Fibroblast of mammary gland (primary cell): ENCODE data around the gene LDB2.

Experiments
- DNase-seq: peaks from one replicate; pipeline ENCODE4 v3.0.0-alpha.2; 2010; ENCODE audit warnings: low read depth
- H3K4me3 ChIP-seq: 2 replicates; pipeline ENCODE4 v1.5.1; 2011; ENCODE audit warnings: low read depth, mild to moderate bottlenecking, low read length, moderate library complexity; ENCODE audit not compliant: control insufficient read depth
- TF ChIP-seq, protein P1 (sequence below): conservative IDR thresholded peaks from 2 replicates; pipeline ENCODE4 v1.5.1; 2011; ENCODE audit warnings: low read depth, low read length, inconsistent platforms; ENCODE audit not compliant: control insufficient read depth, insufficient read depth

The LDB2 gene

DNA sequence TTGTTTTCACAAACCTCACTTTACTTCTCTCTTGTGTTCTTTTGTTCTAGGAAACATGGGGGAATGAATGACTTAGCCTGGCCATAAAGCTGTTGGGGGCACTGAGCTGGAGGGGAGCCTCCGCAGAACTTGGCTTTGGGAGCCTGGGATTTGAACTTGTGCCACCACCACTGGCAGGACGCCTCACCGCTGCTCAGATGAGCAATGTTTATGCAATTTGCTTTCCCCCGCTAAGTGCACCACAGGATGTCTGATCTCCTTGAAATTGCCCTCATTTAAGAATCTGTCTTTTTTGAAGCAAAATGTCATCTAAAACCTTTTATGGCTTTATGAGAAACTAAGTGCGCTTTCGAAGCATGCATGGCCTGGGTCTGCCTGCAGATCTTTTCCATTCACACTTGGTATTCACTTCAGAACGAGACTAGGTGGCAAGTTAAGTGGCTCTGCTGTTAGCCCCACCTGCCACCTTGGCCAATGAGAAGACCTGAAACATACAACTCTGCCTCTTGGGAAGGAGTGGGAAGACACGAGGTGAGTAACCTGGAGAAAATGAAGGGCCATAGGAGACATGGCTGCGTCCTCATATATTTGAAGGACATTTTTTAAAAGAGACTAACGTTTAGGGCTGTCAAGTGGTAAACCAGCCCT, 119.3 kb downstream of the LDB2 start:
- H3K4me3 ChIP-seq = no peak overlapping the region
- TF ChIP-seq, protein P1, sequence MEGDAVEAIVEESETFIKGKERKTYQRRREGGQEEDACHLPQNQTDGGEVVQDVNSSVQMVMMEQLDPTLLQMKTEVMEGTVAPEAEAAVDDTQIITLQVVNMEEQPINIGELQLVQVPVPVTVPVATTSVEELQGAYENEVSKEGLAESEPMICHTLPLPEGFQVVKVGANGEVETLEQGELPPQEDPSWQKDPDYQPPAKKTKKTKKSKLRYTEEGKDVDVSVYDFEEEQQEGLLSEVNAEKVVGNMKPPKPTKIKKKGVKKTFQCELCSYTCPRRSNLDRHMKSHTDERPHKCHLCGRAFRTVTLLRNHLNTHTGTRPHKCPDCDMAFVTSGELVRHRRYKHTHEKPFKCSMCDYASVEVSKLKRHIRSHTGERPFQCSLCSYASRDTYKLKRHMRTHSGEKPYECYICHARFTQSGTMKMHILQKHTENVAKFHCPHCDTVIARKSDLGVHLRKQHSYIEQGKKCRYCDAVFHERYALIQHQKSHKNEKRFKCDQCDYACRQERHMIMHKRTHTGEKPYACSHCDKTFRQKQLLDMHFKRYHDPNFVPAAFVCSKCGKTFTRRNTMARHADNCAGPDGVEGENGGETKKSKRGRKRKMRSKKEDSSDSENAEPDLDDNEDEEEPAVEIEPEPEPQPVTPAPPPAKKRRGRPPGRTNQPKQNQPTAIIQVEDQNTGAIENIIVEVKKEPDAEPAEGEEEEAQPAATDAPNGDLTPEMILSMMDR = no peak
- DNase-seq = peak; percentile 73

DNA sequence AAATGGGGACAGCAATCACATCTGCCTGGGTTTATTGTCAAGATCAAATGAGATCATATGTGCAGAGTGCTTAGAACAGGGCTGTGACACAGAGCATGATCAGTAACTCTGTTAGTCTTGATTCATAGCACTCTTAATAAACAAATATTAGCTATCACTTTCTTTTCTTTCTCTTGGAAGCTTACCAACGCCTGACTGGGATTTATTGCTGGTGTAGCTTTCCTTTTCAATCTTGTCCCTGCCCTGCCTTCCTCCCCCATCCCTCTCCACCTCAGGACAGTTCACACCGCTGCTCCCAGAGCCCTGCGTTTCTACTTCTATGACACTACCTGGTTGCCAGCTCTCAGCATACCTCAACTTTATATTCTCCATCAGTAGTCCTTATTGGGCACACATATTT, 120.7 kb downstream of the LDB2 start:
- DNase-seq = no peak
- no peak overlapping the region for H3K4me3 ChIP-seq
- TF ChIP-seq, protein P1 = no peak

DNA sequence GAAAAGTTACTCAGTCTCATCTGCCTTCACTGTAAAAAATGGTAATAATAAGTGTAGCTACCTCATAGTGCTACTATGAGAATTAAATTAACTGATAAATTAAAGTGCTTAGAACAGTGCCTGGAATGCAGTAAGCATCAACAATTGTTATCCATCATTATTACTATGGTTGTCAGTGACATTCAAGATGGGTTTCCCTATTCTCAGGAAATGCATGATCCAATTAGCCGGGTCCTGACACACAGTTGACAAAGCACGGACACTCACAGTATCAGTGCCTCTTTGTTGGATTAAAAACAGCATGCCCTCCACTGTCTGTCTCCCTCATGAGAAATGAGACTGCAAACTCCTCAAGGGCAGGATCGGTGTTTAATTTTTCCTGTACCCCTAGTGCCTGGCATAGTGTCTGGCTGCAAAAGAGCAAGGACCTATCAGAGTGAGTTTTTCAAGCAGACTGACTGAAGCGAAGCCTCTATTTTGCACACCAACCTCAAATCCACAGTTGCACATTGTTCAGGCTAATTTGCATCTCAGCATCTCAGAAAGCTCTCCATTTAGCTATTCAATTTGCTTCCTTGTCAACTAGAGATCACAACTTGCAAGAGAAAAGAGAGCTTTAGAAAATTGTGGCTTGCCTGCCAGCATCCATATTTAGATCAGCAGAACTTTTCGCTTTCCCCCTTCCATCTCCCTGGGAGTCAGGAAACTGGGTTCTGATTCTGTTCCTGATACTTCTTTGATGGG, 122.9 kb downstream of the LDB2 start:
- H3K4me3 ChIP-seq = no peak overlapping the region
- TF ChIP-seq, protein P1 = no peak
- DNase-seq = no peak

DNA sequence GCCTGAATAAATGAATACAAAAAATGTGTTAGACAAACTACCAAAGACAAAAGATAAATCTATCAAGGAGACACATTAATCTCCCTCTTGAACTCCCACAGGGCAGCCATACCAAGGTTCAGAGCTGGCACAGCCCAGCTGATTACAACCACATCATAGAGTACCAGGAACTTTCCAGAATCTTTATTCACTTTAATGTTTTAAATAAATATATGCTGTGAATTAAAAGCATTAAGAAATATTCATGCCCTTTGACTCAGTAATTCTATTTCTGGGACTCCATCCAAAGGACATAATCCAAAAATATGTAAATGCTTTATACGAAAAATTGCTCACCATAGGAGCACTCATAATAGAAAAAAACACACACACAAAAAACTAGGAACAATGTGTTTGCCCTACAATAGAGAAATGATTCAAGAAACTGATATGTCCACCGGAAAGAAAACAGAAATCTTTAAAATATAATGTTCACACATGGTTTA, 126.0 kb downstream of the LDB2 start:
- DNase-seq = peak; percentile 25
- H3K4me3 ChIP-seq = no peak overlapping the region
- TF ChIP-seq, protein P1 = no peak

DNA sequence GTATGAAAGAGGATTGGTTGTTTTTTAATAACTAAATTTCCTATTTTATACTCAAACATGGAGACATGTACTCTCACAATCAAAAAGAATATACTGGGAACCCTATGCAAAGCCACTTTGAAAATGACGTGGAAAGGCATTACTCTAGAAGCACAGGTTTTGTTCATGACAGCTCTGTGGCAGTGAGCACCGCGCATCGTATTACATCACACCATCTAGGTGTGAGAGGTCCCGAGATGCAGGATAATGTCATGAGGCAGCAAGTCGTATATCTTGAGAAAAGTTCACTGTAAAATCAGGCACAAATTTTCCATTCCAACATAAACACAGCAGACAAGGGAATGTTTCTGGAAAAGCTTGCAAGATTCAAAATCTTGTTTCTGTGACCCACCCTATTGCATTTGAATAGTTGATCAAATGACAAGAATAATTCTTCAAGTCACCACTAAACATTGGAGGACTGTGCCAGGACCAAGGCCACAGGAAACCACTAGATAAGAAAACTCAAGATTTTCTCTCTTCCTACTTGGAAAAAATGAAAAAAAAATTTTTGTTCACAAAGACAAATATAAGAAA, 127.6 kb downstream of the LDB2 start:
- TF ChIP-seq, protein P1 = no peak
- H3K4me3 ChIP-seq = no peak overlapping the region
- DNase-seq = no peak

DNA sequence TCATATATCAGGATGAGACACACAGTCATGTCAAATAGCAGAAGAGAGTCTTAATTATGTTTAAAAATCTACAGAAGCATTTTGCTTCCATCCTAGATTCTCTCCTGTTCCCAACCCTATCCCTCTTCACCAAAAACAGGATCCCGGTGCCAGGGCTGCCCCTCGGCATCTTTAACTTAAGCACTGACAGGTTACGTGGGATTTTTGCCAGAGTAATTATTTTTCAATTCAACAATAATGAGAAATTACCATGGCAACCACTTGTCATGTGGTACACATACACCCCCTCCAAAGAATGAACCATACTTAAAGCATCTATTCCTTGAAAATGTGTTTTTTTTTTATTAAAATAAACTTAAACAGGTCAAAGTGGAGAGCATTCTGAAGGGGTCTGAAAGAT, 130.6 kb downstream of the LDB2 start:
- TF ChIP-seq, protein P1 = no peak
- H3K4me3 ChIP-seq = no peak overlapping the region
- DNase-seq = no peak
